ENCODE results near the gene CARD10.

CARD10 gene, protein sequence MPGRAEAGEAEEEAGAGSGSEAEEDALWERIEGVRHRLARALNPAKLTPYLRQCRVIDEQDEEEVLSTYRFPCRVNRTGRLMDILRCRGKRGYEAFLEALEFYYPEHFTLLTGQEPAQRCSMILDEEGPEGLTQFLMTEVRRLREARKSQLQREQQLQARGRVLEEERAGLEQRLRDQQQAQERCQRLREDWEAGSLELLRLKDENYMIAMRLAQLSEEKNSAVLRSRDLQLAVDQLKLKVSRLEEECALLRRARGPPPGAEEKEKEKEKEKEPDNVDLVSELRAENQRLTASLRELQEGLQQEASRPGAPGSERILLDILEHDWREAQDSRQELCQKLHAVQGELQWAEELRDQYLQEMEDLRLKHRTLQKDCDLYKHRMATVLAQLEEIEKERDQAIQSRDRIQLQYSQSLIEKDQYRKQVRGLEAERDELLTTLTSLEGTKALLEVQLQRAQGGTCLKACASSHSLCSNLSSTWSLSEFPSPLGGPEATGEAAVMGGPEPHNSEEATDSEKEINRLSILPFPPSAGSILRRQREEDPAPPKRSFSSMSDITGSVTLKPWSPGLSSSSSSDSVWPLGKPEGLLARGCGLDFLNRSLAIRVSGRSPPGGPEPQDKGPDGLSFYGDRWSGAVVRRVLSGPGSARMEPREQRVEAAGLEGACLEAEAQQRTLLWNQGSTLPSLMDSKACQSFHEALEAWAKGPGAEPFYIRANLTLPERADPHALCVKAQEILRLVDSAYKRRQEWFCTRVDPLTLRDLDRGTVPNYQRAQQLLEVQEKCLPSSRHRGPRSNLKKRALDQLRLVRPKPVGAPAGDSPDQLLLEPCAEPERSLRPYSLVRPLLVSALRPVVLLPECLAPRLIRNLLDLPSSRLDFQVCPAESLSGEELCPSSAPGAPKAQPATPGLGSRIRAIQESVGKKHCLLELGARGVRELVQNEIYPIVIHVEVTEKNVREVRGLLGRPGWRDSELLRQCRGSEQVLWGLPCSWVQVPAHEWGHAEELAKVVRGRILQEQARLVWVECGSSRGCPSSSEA

DNA sequence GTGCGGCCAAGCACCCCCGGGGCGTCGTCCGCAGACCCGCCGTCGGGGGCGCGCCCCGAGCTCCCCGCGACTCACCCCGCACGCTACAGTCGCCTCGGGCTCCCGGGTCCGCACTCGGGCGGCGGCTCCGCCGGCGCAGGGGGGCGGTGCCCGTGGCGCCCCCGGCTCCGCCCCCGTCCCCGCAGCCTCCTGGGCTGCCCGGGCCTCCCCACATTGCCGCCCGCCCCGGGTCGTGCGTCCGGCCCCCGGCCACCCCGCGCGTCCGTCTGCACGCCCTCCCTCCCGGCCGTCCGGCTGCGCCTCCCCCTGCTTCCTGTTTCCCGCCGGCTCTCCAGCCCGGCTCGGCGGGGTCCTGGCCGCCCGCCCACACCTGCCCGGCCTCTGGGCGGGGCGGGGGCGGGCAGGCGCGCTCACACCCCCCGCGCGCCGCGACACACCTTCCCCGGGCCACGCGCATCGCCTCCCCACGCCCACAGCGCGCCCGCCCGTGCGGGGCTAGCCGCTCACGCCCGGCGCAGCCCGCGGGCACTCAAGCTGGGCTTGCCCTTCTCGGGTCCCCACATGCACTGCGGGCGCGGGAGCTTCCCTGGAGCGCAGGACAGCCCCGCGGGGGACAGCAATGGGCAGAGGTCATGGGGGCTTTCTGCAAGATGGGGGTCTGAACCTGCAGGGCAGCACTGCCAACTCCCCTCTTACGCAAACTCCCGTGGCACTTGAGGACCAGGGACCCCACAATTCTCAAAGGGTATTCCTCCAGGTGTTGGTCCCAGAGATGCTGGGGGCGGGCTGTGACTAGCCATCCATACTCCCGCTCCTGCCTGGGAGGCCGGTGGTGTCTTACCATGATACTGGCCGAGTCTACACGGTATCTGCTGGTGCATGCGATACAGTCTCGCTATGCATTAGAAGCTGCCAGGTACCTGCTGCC is at the start of gene CARD10:
Gene CARD10 (minus strand): TSS at position 148 of the 928 bp plus-strand sequence. CDS start 215 bp downstream, outside the sequence.
- FAIRE-seq = no peak

GRCh38 chr22:37568448-37569008 is 49.3 kb upstream of the CARD10 start:
- FAIRE-seq = no peak

DNA sequence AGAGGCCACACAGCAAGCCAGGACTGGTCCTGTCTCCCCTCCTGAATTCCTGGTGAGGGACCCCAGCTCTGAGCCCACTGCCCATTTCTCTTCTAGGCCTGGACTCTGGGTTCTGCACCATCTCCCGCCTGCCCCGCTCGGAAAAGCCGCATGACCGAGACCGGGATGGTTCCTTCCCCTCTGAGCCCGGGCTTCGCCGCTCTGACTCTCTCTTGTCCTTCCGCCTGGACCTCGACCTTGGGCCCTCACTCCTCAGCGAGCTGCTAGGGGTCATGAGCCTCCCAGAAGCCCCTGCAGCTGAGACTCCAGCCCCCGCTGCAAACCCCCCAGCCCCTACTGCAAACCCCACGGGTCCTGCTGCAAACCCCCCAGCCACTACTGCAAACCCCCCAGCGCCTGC is 48.8 kb upstream of the CARD10 start:
- no peak for FAIRE-seq

DNA sequence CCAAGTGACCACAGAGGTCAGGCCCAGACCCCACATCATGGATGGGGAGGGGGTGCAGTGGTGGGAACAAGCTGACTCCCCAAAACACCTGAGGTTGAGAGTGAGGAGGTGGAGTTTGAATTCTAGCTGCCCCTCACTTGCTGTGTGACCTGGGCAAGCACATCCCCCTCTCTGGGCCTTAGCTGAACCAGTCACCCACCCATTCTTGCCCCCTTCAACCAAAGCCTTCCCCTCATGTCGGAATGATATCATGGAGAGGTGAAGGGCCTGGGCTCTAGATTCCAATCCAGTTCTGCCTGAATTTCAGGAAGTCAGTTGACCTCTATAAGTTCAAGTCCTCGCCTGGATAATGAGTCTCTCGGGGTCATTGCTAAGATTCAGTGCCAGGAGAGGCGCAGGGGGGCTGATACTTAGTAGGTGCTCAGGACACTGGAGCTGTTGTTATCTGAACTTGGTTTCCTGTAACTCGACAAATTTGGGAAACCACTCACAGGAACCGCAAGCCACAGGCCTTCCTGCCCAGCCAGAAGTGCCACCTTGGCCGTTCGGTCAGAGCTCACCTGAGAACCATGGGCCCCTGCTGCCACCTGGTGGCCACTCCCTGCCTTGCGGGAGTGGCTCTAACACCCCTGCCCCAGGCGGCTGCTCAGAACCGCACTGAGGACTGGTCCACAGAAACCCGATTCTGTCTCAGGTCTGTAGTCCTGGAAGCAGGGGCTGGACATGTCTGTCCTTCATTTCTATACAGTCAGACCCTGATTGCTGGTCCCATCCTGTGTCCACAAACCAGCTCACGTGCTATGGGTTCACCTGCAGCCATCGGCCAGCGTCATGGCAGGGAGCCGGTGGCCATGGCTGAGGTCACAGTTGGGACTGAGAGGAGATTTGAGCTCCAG is 47.9 kb upstream of the CARD10 start:
- FAIRE-seq = no peak

GRCh38 chr22:37566329-37566837 is 47.2 kb upstream of the CARD10 start:
- no peak for FAIRE-seq

DNA sequence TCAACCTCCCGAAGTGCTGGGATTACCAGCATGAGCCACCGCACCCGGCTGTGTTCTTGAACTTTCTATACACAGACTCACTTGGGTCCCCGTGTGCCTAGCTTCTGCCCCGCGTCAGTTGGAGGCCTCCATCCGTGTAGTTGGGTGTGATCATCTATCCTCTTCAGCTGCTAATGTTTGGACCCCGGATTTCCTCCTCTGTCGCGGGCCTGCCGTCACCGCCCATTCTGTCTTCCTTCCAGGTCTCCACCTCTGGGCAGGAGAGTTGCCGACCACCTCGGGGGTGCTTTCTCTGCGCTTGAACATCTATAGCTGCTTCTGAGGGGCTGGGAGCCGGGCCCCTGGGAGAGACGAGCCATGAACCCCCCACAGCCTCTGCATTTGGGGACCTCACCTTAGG is 46.6 kb upstream of the CARD10 start:
- no peak for FAIRE-seq

DNA sequence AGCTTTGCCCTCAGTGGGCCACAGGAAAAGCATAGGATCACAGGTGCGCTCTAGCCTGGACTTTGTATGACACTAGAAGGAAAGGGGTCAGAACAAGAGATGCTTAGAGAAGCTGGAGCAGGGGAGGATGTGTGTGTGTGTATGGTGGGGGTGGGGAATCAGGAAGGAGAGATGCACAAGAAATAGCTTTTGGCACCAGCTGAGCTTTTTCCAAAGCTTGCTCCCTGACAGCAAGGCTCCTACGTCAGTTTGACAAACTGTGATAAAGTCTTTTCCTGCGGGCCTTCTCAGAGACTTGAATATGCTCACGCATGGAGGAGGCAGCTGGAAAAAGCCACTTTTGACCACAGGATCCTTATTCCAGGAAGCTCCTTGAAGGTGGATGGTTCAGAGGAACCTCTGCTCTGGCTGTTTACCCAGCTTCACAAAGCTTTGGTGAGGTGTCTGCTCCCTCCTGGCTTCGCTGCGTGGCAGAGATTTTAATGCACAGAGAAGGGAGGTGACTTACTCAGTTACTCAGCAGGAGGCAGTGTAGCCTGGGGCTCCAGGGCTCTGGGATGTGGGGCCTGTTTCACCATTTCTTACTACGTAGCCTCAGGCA is 45.0 kb upstream of the CARD10 start:
- FAIRE-seq = no peak

GRCh38 chr22:37563153-37564081 is 44.2 kb upstream of the CARD10 start:
- no peak for FAIRE-seq

DNA sequence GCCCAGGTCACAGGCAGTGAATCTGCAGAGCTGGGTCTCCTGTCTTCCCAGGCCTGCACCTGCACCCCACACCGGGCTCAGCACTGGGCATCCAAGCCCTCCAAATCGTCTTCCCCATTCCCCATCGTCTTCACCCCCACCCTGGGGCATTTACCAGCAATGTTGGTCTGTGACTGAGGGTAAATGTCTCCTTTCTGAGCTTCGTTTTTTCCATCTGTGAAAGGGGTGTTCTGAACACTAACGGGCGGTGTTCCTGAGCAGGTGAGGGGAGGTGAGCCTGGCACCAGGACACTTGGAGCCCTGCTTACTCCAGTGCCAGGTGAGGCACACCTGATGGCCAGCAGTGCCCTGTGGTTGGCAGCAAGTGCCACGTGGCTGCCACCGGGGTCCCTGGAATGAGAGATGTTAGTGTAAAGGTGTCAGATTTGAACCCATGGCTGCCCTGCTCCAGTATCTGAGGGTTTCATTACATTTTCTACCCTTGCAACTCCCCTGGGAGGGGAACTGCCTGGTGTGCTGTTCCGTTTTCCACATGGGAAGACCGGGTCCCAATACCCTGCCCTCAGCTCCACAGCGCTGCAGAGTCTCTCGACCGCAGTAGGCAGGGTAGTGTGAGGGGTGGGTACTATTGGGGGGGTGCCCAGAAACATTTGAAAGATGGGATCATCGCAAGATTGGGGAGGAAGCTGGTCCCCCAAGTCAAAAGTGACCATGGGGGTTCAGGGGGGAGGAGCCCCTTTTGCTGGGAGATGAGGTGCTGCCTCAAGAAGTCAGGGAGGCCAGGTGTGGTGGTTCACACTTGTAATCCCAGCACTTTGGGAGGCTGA is 43.0 kb upstream of the CARD10 start:
- FAIRE-seq = no peak

DNA sequence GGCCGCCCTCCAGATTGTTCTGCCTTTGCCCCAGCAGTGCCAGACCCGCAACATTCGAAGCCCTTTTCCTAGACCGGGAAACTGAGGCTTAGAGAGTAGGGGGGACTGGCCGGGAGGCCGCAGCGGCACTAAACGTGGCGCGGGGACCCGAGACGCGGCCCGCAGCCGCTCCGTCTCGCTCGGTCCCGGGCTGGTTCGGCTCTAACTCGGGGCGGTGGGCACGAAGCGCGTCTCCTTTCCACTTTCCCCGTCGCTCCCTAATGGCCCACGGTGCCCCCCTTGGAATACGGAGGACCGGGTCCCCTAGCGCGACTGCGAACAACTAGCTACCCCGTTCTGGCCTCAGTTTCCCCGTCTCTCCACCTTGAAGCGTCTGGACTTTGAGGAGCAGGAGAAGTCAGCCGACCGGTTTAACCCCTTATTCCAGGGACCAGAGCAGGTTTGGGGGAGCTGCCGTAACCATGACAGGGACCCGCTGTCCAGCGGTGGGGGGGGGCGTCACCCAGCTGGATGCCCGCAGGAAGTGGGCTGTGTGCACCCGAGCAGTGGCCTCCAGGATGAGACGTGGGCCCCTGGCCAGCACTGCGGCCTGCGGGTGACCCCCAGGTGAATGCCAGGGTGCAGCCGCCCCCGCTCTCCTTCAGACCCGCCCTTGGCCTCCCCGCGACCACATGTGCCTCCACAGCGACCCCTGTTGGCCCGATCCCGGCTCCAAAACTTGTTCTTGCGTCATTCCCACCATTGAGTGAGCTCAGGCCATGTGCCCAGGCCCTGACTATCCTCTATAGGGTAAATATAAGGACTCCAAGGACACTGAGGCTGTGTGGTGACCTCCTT is 42.2 kb upstream of the CARD10 start:
- no peak for FAIRE-seq

- no peak for FAIRE-seq
Measured at GRCh38 chr22:37560608-37561211, 41.5 kb upstream of the CARD10 start.

- FAIRE-seq = no peak
Measured at GRCh38 chr22:37559901-37560607, 40.8 kb upstream of the CARD10 start, which contains the start of gene CDC42EP1. CDC42EP1 (plus strand) TSS chr22:37560480; CDS start chr22:37566350, 5,870 bp downstream.

DNA sequence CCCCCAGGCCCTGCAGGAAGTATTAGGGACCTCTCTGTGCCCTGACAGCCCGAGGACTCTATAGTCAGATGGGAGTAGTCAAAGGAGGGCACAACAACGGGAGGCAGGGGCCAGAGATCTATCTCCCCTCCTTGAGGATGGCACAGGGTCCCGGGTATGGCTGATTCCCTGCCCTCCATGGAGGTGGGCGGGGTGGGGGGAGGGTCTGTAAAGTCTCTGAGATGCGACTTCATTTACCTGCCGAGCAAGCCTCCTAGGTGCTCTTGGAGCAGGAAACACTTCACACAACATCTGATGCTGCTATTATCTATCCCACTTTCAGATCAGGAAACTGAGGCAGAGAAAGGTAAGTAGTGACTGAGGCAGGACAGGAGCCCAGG is 40.3 kb upstream of the CARD10 start:
- FAIRE-seq = no peak

- no peak for FAIRE-seq
Measured at GRCh38 chr22:37558815-37559214, 39.6 kb upstream of the CARD10 start.

GRCh38 chr22:37557321-37558001 is 38.2 kb upstream of the CARD10 start:
- no peak for FAIRE-seq

Measured in colon (tissue), 2 donors.